Measurements from ENCODE around the gene OIT3.

The OIT3 gene

DNA sequence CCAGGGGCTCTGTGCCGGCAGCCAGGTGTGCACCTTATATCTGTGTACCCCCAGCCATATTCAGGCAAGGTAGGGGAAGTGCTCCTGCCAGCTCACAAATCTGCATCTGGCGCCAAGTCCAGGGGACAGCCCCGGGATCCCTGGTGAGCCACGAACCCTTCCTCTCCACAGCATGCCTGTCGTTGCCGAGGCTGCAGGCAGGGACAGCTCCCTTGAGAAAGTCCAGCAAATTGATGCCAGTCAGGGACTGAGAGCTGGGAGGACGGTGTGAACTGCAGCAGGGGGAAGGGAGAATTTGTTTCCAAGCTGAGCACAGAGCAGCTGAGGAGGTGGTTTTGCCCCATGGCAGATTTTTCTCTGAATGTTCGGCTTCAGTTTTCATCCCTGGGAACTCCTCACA, 60.1 kb downstream of the OIT3 start:
- no peak for DNase-seq

DNA sequence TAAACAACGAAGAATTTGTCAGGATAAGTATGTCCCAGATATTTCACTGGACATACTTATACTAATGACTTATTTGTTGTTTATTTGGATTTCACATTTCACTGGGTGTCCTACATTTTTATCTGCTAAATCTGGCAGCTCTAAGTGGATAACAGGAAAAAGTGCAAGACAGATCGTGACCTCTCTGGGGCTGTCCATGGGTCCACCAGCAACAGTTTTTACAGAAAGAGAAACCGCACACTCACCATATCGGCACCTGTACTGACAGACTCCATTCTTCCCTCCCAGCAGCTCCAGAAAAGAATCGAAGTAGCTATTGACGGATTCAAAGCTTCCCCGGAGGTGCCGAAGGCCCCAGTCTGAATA, 60.7 kb downstream of the OIT3 start:
- no peak for DNase-seq

DNA sequence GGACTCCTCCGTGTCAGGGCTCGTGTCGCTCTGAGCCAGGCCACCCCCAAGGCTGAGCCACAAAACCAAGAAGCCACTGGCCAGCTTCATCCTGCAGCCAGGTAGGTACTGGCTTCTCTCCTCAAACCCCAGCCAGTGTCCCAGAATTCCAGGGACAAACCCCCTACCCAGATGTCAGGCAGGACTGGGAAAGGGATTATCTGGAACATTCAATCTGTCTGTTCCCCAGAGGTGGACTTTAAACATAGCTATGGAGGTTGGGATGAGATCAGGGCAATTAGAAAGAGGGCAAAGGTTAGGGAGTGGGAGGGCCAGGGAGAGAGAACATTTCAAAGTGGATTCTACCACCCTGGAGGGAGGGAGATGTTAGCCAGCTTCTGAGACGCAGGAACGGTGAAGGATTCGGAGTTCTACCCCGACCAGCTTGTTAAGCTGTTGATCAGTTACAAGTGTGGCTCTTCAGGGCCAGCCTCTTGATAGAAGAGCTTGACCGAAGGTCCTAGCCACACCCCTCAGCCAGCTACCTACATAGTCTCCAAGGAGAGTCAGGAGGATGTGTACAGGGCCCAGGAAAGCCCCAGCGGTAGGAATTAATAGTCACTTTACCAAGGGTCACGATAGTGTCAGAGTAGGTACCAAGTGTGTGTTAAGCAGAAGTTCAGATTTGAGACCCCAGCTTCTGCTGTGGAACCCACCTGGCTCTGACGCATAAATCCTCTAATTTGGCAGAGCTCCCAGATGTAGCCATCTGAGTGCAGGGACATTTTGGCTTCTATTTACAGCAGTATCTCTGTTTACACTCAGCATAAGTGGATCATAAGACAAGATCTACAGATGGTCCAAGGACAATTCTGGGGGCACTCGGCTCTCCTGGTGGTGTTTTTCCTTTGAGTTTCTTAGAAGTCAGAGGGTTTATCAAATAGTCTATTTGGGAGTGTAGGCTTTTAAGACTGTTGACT, 61.3 kb downstream of the OIT3 start, which contains the start of gene PLA2G12B:
PLA2G12B (minus strand) TSS at position 211 of the 959 bp plus-strand sequence; CDS start at position 90, 121 bp downstream.
- DNase-seq, result no peak

DNA sequence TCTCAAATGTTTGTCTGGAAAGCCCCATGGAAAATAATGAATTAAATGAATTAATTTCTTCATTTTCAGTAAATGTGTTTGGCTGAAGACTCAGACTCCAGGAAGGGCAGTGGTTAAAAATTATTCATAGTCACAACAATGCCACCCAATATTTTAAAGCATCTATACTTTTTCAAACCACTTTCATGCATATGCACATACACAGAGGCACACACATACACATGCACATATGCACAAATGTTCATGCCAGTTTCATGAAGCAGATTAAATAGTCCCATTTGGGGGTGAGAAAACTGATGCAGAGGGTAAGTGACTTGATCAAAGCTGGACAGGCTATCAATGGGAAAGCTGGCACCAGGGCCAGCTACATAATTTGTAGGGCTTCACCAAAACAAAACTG, 62.5 kb downstream of the OIT3 start:
- DNase-seq, result no peak

DNA sequence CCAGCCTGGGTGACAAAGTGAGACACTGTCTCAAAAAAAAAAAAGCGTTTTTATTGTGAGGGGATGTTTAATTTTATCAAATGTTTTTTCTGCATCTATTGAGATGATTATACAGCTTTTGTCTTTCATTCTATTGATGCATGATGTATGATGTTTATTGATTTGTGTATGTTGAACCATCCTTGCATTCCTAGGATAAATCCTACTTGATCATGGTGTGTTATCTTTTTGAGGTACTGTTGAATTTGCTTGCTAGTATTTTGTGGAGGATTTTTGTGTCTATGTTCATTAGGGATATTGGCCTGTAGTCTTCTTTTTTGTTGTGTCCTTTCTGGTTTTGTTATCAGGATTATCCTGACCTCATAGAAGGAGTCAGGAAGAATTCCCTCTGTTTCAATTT, 83.3 kb downstream of the OIT3 start:
- DNase-seq, result no peak

DNA sequence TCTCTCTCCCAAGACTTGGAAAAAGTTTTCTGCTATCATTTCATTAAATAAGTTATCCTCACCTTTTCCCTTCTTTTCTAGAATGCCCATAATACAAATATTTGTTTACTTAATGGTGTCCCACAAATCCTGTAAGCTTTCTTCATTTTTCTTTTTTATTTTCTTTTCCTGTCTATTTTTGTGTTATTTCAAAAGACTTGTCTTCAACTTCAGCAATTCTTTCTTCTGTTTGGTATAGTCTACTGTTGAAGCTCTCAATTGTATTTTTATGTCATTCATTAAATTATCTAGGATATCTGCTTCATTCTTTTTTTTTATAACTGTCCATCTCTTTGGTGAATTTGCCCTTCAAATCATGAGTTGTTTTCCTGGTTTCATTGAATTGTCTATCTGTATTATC, 86.2 kb downstream of the OIT3 start:
- no peak for DNase-seq

DNA sequence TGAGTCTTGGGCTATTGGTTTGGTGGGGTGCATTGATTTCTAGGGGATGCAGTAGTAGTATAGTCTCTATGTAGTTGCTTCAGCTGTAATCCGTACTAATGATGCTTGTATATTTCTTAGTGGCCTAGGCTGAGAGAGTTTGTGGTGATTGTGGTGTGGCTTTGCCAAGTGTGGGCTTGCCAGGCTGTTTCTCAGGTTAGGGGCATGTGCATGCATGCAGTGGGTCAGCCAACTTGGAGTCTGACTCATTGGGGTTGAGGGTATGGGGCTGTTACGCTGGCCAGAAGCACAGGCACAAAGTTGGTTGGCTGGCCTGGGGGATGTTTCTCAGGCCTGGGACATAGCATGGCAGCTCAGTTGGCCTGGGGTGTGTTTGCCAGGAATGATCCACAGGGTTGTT, 86.8 kb downstream of the OIT3 start:
- DNase-seq, result no peak

DNA sequence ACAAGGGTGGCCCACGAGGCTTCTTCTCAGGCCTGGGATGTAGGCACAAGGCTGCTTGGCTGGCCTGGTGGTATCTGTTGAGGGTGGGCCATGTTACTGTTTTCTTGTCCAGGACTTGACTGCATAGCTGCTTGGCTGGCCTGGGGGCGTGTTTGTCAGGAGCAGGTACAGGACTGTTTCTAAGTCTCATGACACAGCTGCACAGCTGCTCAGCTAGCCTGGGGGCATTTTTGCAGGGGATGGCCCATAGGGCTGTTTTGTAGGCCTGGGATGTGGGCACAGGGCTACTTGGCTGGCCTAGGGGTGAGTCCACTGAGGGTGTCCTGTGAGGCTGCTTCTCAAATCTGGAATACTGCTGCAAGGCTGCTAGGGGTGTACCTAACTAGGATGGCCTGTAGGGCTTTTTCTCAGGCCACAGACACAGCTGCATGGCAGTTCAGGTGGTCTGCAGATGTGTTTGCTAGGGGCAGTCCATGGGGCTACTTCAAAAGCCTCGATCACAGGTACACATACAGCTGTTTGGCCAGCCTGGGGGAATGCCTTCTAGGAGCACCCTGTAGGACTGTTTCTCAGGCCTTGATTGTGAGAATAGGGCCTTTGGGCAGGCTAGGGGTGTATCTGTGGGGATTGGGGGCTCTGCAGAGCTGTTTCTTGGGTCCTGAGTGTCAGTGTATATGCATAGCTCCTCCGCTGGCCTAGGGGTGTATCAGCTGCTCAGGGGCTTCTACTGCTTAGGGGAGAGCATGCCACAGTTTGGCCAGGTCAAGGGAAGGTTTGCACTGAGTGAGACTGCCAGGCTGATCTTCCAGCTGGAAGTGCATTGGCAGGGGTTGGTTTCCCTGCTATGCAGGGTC, 87.7 kb downstream of the OIT3 start:
- DNase-seq, result no peak

DNA sequence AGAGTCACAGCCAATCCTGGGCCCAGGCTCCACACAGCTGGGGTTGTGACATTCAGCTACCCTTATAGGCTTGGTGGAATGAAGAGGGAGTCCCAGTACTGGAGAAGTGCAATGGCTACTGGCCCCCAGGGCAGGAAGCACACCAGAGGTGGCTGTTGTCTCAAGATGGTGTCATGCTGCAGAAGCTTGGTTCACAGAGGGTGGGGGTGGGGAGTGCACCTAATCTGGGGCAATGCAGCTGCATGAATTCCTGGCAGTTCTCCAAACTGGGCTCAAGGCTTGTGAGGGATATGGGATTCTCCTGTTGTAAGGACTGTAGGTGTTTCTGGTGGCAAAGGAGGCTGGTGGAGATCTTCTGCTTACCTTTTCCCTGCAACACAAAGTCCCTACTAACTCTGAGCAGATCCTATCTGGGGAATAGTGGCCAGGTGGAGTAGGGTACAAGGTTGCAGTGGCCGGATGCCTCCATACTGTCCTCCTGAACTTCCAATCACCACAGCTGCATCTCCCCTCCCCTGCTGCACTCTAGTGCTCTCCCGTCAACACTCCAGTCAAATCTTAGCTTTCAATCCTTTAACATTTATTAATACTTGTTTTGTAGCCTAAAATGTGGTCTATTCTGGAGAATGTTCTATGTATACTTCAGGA, 88.5 kb downstream of the OIT3 start:
- DNase-seq, result no peak
